Measurements from ENCODE around the gene CYLD. TPM values are rescaled to one million over a fixed set of nuclear protein-coding genes. Genes with fewer than 3 reads are reported as not detected.

Gene CYLD
- total and polyA plus RNA-seq, 2 donors (not counting 3 experiments of a cell fraction or from before 2014, with no cell fraction given), result 7.4 to 21.5 TPM

DNA sequence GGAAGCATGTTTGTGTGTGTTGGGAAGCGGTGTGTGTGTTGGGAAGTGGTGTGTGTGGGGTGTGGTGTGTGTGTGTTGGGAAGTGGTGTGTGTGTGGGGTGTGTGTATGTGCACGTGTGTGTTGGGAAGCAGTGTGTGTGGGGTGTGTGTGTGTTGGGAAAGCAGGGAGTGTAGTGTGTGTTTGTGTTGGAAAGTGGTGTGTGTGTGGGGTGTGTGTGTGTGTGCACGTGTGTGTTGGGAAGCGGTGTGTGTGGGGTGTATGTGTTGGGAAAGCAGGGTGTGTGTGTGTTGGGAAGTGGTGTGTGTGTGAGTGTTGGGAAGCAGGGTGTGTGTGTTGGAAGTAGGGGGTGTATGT is 49.3 kb upstream of the CYLD start:
- no peak overlapping the region for H3K4me2 ChIP-seq (ENCODE audit: insufficient read depth, low read length)
- POLR2A ChIA-PET, result no interaction called here

More for the DNA sequence above, 49.3 kb upstream of the CYLD start:
- intact Hi-C loops (cut with micrococcal nuclease) (no loop called here), dilution Hi-C loops (cut with MboI; ENCODE audit: extremely low pct_ligation_motif_present, low sequenced_read_pairs) (no loop called here)
- H3K4me3 ChIP-seq (replicated peaks in 1 of 3; ENCODE audit: insufficient read depth in 1 of 3, low read depth in 1 of 3, low read length in 3 of 3), result no peak overlapping the region
- no peaks in the 10 kb centered on the region for H3K36me3 ChIP-seq (ENCODE audit: control insufficient read depth in 2 of 2, extremely low read depth in 1 of 2, insufficient read depth in 2 of 2, low read length in 2 of 2)
- no peaks in the 10 kb centered on the region for H3K79me2 ChIP-seq (ENCODE audit: control insufficient read depth, insufficient read depth, low read length)
- no peaks in the 10 kb centered on the region for H3K9me3 ChIP-seq (replicated peaks; ENCODE audit: control insufficient read depth, insufficient read depth, low read length)
- no peaks in the 10 kb centered on the region for H4K20me1 ChIP-seq (replicated peaks; ENCODE audit: control insufficient read depth, extremely low read depth, insufficient read depth, low read length)
- no peak overlapping the region for H3K9ac ChIP-seq (replicated peaks; ENCODE audit: extremely low read depth, insufficient read depth, low read length)
- no TSS peak for BruUV-seq (replicated peaks)
- no peaks in the 10 kb centered on the region for H3K4me1 ChIP-seq (ENCODE audit: control insufficient read depth, extremely low read depth, insufficient read depth, low read length)
- H3K9me1 ChIP-seq (replicated peaks; ENCODE audit: control insufficient read depth, extremely low read depth, insufficient read depth, low read length), result no peaks in the 10 kb centered on the region
- FAIRE-seq, result no peak
- H3K27ac ChIP-seq (ENCODE audit: insufficient read depth, low read depth, low read length), result no peak overlapping the region
- no peaks in the 10 kb centered on the region for H3K27me3 ChIP-seq (ENCODE audit: control insufficient read depth in 2 of 2, insufficient read depth in 2 of 2, low read length in 2 of 2)
- no peak for DNase-seq (ENCODE audit: low read depth, low spot score)
- no peak overlapping the region for H2AFZ ChIP-seq (ENCODE audit: low read depth, low read length)
- CTCF ChIA-PET, result no interaction called here
- TF ChIP-seq, protein P1, sequence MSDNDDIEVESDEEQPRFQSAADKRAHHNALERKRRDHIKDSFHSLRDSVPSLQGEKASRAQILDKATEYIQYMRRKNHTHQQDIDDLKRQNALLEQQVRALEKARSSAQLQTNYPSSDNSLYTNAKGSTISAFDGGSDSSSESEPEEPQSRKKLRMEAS (IDR thresholded peaks at IDR 0.05; ENCODE audit: insufficient read depth, insufficient read length), result no peak
- TF ChIP-seq EZH2 (IDR thresholded peaks at IDR 0.05; ENCODE audit: borderline replicate concordance, low read depth, low read length, severe bottlenecking) (no peak), CTCF (IDR thresholded peaks at IDR 0.05; ENCODE audit: extremely low read depth in 1 of 2, insufficient read depth in 1 of 2, low read depth in 1 of 2, low read length in 2 of 2) (no peak), FOS (IDR thresholded peaks at IDR 0.05; ENCODE audit: borderline replicate concordance, insufficient read depth, low read length) (no peak), MYC (IDR thresholded peaks at IDR 0.05; ENCODE audit: low read depth, low read length) (no peak), GATA2 (IDR thresholded peaks at IDR 0.05; ENCODE audit: insufficient read depth, insufficient read length, low read depth, low read length) (no peak)

Measured in endothelial cell of umbilical vein (primary cell).